Fibroblast of lung (primary cell): ENCODE results near the gene DCAF11. TPM values are rescaled to one million over a fixed set of nuclear protein-coding genes. Genes with fewer than 3 reads are reported as not detected.

ENCODE experiments used
- DNase-seq, 2 donors: peaks; one replicate each; pipeline versions ENCODE4 v3.0.0 to v3.0.0-alpha.2; 2010; ENCODE audit warnings: low read depth in 2 of 2
- H2AFZ ChIP-seq: 2 replicates; pipeline ENCODE4 v1.5.1; 2012; ENCODE audit warnings: low read length, control low read depth, inconsistent platforms
- H3K27ac ChIP-seq: 2 replicates; pipeline ENCODE4 v1.5.1; 2011; ENCODE audit warnings: low read length, control low read depth; ENCODE audit not compliant: insufficient read depth
- H3K27me3 ChIP-seq: 2 replicates; pipeline ENCODE4 v1.5.1; 2011; ENCODE audit warnings: mild to moderate bottlenecking, low read length; ENCODE audit not compliant: control insufficient read depth, insufficient read depth
- H3K36me3 ChIP-seq: 2 replicates; pipeline ENCODE4 v1.5.1; 2011; ENCODE audit warnings: low read length; ENCODE audit not compliant: control insufficient read depth, insufficient read depth
- H3K4me1 ChIP-seq: 2 replicates; pipeline ENCODE4 v1.5.1; 2011; ENCODE audit warnings: low read length; ENCODE audit not compliant: control insufficient read depth, insufficient read depth; ENCODE audit errors: extremely low read depth
- H3K4me2 ChIP-seq: 2 replicates; pipeline ENCODE4 v1.5.1; 2011; ENCODE audit warnings: low read length, control low read depth; ENCODE audit not compliant: insufficient read depth; ENCODE audit errors: extremely low read depth
- H3K4me3 ChIP-seq, 4 experiments: fragments of 200-600 bp in 1 of 4; sonication (generic) in 1 of 4; replicated peaks in 1 of 4; 2 replicates each; pipeline ENCODE4 v1.5.1; 2011 to 2016; ENCODE audit warnings: low read length in 4 of 4, low read depth in 3 of 4, mild to moderate bottlenecking in 3 of 4, control low read depth in 2 of 4, inconsistent platforms in 1 of 4, mixed read lengths in 1 of 4; ENCODE audit not compliant: insufficient read depth in 1 of 4; ENCODE audit errors: control extremely low read depth in 1 of 4
- H3K79me2 ChIP-seq: 2 replicates; pipeline ENCODE4 v1.5.1; 2012; ENCODE audit warnings: mild to moderate bottlenecking, low read length, inconsistent platforms; ENCODE audit not compliant: control insufficient read depth, insufficient read depth
- H3K9ac ChIP-seq: 2 replicates; pipeline ENCODE4 v1.5.1; 2011; ENCODE audit warnings: mild to moderate bottlenecking, low read length, control low read depth; ENCODE audit not compliant: insufficient read depth
- H3K9me3 ChIP-seq: 2 replicates; pipeline ENCODE4 v1.5.1; 2012; ENCODE audit warnings: low read depth, low read length; ENCODE audit not compliant: control insufficient read depth, insufficient read depth
- H4K20me1 ChIP-seq: 2 replicates; pipeline ENCODE4 v1.5.1; 2011; ENCODE audit warnings: low read length; ENCODE audit not compliant: control insufficient read depth, insufficient read depth; ENCODE audit errors: extremely low read depth
- EZH2 ChIP-seq: IDR thresholded peaks from 2 replicates; pipeline ENCODE4 v1.5.1; 2012; ENCODE audit warnings: low read length, control low read depth, mild to moderate bottlenecking; ENCODE audit errors: missing control alignments
- polyA plus RNA-seq, 2 donors: library from polyadenylated mRNA; depleted of rRNA in 1 of 2; stranded (reverse) in 1 of 2; unstranded in 1 of 2; fragments of >200 nt; gene quantifications; 2 replicates each; pipeline ENCODE4 v1.2.1, GENCODE V29; 2011 to 2012; ENCODE audit warnings: missing spikeins in 1 of 2
- total RNA-seq: library from RNA; depleted of rRNA; stranded (reverse); fragments of >200 nt; gene quantifications from 2 replicates; pipeline ENCODE4 v1.2.1, GENCODE V29; 2014
- TF ChIP-seq, protein P1 (sequence below), 2 donors: IDR thresholded peaks in 1 of 2; conservative IDR thresholded peaks in 1 of 2; 1 replicate in 1 of 2; 2 replicates in 1 of 2; pipeline ENCODE4 v1.5.1; 2011 to 2012; ENCODE audit warnings: low read length in 2 of 2, control low read depth in 1 of 2, inconsistent platforms in 1 of 2, low read depth in 1 of 2, mild to moderate bottlenecking in 1 of 2

The DCAF11 gene
- total and polyA plus RNA-seq, 2 donors (not counting 1 experiment from before 2014, with no cell fraction given), result 18.4 to 68.0 TPM

DNA sequence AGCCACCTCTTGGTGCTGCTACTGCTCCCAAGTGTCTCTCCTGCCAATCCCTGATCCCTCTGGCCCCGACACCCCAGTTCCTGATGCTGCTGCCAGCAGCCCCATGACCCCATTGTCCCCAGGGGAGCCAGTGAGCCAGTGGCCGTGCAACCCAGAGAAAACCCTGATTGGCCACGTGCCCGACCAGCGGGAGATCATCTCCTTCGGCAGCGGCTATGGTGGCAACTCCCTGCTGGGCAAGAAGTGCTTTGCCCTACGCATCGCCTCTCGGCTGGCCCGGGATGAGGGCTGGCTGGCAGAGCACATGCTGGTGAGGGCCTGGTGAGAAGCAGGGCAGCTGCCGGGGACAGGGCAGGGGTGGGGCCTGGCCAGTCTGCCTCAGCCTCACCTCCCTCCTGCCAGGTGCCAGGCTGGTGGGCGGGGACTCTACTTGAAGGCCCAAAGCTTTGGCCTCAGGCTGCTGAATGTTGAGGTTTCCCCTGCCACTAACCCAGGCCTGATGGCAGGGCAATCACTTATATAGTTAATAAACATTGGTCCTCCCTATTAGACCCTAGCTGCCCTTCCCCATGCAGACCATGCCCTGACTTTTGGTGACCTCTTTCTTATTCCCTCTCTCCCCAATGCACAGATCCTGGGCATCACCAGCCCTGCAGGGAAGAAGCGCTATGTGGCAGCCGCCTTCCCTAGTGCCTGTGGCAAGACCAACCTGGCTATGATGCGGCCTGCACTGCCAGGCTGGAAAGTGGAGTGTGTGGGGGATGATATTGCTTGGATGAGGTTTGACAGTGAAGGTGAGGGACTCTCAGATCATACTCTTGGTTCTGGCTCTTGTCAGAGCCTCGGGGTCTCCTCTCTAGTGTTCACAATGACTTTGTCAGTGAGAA lies 15.4 kb upstream of the DCAF11 start:
- Histone ChIP-seq H2AFZ (no peak overlapping the region), H3K9me3 (no peaks in the 10 kb centered on the region), H3K4me2 (no peak overlapping the region), H3K27ac (no peak overlapping the region), H3K36me3 (peaks cover 2% of the 10 kb centered on the region), H3K9ac (no peak overlapping the region), H3K79me2 (no peaks in the 10 kb centered on the region), H3K4me3 (no peak overlapping the region), H3K27me3 (no peaks in the 10 kb centered on the region), H3K4me1 (peaks cover 2% of the 10 kb centered on the region), H4K20me1 (no peaks in the 10 kb centered on the region)
- DNase-seq, result no peak
- TF ChIP-seq, protein P1, sequence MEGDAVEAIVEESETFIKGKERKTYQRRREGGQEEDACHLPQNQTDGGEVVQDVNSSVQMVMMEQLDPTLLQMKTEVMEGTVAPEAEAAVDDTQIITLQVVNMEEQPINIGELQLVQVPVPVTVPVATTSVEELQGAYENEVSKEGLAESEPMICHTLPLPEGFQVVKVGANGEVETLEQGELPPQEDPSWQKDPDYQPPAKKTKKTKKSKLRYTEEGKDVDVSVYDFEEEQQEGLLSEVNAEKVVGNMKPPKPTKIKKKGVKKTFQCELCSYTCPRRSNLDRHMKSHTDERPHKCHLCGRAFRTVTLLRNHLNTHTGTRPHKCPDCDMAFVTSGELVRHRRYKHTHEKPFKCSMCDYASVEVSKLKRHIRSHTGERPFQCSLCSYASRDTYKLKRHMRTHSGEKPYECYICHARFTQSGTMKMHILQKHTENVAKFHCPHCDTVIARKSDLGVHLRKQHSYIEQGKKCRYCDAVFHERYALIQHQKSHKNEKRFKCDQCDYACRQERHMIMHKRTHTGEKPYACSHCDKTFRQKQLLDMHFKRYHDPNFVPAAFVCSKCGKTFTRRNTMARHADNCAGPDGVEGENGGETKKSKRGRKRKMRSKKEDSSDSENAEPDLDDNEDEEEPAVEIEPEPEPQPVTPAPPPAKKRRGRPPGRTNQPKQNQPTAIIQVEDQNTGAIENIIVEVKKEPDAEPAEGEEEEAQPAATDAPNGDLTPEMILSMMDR (conservative IDR thresholded peaks at IDR 0.05 in 1 of 2, IDR thresholded peaks at IDR 0.05 in 1 of 2; ENCODE audit: low read depth in 1 of 2, low read length in 2 of 2), result no peak
- TF ChIP-seq EZH2, result no peak

DNA sequence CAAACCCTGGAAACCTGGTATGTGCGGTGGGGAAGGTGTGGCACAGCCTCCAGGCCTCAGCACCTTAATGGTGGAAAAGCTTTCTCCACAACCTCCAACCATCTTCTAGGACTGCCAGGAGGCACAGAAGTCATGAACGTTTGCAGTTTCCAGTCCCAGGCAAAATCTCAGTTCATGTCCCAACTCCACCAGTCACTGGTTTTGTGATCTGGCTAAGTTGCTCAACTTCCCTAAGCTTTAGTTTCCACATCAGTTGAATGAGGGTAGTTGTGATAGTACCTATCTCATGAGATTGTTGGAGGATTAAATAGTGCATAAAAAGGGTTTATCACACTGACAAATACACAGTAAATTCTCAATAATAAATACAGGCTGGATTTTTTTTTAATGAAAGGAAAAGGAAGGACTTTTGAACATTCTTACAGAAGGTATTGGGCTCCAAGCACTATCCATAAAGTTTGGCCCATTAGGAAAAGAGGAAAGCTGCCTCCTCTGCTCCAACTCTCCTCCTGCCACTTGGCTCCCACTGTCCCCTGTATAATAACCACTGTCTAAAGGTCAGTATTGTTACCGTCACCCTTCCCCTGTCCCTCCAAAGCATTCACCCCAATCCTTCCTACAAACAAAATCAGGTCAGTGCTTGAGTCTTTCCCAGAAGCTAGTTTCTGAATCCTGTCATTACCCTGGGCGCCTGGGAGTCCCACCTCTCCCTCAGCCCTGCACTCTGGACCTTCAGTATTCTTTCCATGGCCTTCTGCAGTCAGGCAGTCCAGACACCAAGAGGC lies 14.2 kb upstream of the DCAF11 start:
- peaks cover 1% of the 10 kb centered on the region for H3K4me1 ChIP-seq
- TF ChIP-seq EZH2, result no peak
- TF ChIP-seq, protein P1 (conservative IDR thresholded peaks at IDR 0.05 in 1 of 2, IDR thresholded peaks at IDR 0.05 in 1 of 2; ENCODE audit: low read depth in 1 of 2, low read length in 2 of 2), result no peak
- H3K9ac ChIP-seq, result no peak overlapping the region

DNA sequence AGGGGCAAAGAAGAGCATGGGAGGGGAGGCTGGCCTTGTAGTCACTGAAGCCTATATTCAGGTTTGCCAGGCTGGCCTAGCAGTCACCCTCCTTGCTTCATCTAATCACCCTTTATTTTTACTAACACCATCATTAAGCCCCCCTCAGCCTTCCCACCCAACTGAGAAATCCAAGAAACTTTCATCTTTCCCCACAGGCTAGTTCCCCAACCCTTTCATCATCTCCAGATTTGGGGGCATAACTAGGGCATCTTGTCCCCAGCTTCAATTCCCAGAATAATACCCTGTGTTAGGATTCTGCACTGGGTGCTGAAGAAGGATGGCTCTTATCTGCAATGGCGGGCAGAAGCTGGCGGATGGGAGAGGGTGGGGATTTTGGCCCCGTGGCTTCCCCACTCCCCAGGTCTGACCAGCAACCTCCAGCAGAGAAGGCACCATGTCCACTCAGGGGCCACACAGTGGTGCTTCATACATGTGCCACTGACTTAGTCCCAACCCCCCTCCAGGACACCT lies 13.5 kb upstream of the DCAF11 start:
- Histone ChIP-seq H3K27me3 (no peaks in the 10 kb centered on the region), H3K27ac (no peak overlapping the region), H3K4me2 (no peak overlapping the region), H2AFZ (no peak overlapping the region), H4K20me1 (no peaks in the 10 kb centered on the region), H3K4me1 (no peaks in the 10 kb centered on the region), H3K4me3 (no peak overlapping the region), H3K79me2 (no peaks in the 10 kb centered on the region), H3K36me3 (peaks cover 2% of the 10 kb centered on the region), H3K9me3 (no peaks in the 10 kb centered on the region), H3K9ac (no peak overlapping the region)
- DNase-seq, result no peak
- TF ChIP-seq EZH2, result no peak
- TF ChIP-seq, protein P1 (conservative IDR thresholded peaks at IDR 0.05 in 1 of 2, IDR thresholded peaks at IDR 0.05 in 1 of 2; ENCODE audit: low read depth in 1 of 2, low read length in 2 of 2), result no peak

More for the DNA sequence above, 14.2 kb upstream of the DCAF11 start:
- no peak overlapping the region for H2AFZ ChIP-seq
- no peaks in the 10 kb centered on the region for H4K20me1 ChIP-seq
- no peaks in the 10 kb centered on the region for H3K79me2 ChIP-seq
- no peaks in the 10 kb centered on the region for H3K9me3 ChIP-seq
- DNase-seq, result no peak
- H3K27ac ChIP-seq, result no peak overlapping the region
- no peaks in the 10 kb centered on the region for H3K27me3 ChIP-seq
- H3K36me3 ChIP-seq, result peaks cover 2% of the 10 kb centered on the region
- H3K4me3 ChIP-seq, result no peak overlapping the region
- H3K4me2 ChIP-seq, result no peak overlapping the region
